GM19043 (cell line): ENCODE measurements around the gene KIAA1328.
A peak's percentile ranks its signal among the peaks of the same experiment; 100 is the strongest.
"Not testable (repeated sequence)": the region's sequence is repeated elsewhere in the genome, so short reads cannot be mapped to it uniquely, and the experiment has no call there.

Source experiments
- ATAC-seq: cut with Tn5 transposase; IDR thresholded peaks from one replicate; pipeline ENCODE4 v1.9.1; 2021; ENCODE audit warnings: low read depth; ENCODE audit not compliant: unreplicated experiment

The KIAA1328 gene

DNA sequence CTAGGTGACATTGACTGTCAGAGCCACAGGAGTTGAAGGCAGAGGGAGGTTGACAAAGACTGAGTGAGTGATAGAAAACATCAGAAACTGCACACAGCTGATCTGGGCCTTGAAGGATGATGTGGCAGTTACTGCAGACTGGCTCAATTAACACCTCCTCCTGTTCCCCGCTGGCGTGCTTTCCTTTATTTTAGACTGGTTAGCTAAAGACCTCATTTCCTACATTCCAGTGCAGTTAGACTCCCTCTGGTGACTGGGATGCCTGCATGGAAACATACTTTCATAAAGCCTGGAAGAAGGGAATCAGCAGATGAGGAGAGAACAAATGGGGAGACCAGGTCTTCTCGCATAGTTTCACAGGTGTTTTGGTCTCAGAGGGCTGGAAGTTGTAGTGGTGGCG is 7.2 kb upstream of the KIAA1328 start:
- no peak for ATAC-seq

DNA sequence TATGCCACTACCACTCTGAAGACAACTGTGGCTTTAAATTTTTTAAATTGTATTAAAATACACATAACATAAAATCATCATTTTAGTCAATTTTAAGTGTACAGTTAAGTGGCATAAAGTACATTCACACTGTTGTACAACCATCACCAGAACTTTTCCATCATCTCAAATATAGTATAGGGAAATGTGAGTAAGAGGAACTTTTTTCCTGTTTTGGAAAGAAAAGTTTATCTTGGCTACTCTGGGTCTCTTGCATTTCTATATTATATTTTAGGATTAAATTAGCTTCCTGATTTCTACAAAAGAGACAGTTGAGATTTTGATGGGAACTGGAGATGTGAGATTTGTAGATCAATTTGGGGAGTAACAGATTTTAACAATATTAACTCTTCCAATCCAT is 3.4 kb upstream of the KIAA1328 start:
- ATAC-seq = no peak

DNA sequence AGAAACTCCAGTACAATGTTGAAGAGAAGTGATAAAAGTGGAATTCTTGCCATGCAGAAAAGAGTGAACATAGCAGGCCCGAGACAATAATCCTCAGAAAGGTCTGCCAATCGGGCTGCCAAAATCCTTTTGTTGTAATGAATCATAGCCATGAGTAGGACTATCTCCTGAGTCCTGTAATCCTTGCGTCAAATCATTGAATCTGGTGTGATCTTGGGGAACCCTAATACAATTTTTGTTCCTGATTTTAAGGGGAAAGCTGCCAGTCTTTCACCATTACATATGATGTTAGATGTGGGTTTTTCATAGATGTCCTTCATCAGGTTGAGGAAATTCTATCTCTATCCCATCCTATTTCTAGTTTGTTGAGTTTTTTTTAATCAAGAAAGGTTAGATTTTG is 2.4 kb upstream of the KIAA1328 start:
- ATAC-seq = no peak

DNA sequence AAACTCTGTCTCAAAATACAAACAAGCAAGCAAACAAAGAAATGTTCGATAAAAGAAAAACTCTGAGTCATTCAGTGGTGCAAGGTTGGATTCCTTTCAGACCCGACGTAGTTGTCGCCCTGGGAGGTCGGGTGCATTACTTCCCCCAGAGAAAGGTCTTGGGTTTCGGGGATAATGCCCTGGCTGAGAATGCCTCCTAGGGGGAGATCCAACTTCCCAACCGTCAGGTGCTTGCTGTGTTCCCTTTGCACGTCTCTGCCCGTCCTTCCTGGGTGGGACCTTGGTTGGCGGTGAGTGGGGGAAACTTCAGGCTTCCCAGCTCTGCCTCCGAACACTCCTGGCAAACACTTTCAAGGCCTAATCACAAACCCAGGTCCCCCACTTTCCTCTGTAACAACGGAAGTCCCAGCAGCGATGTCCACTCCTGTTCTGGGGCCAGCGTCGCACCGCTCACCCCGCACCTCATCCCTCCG is 734 bp upstream of the KIAA1328 start:
- ATAC-seq = peak; percentile 0

DNA sequence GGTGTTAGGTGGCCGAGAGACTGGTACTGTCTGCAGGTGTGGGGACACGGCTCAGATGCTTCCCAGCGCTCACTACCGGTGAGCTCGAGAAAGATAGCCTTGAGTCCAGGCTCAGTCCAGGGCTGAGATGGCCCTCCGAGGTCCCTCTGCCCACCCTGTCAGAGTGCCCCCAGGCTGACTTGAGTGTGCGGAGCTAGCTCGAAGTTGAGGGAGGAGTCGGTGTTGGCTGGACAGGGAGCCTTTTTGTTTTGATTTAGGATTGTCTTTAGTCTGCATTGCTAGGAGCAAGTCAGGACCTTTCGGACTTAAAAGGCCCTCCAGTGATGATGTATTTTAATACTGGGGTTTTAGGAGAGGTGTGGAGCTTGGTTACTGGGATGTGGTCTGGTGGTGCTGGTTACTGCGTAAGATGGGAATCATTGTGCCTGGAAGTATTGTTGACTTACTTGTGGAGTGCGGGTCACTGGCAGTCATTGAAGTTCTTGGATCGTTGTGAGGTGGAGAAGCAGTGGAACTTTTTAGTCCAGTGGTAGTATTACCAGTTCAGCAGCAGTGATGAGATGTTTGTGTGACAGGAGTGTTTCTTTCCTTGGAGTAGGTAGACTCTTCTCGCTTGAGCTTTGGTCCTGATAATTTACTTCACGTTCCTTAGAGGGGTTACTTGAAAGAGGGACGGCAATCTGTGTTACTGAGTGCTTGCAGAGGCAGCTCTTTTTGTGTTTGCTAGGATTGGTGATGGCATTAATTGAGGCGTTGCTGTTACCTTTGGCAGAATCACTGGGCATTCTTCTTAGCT is 633 bp downstream of the KIAA1328 start:
- no peak for ATAC-seq

DNA sequence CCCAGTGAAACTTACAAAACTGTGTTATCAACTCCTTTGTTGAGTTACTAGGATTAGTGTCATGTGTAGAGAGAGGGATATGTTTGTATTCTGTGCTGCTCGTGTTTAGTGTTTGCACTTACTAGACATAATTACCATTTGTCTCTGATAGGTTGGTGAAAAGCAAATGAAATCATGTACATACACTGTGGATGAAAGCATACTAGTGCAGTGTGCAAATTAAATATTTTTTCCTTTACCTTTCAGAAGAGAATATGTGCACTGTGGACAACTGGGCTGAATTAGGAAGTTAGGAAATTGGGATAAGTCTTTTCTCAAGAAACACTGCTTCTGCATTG is 1.2 kb downstream of the KIAA1328 start:
- ATAC-seq = no peak

DNA sequence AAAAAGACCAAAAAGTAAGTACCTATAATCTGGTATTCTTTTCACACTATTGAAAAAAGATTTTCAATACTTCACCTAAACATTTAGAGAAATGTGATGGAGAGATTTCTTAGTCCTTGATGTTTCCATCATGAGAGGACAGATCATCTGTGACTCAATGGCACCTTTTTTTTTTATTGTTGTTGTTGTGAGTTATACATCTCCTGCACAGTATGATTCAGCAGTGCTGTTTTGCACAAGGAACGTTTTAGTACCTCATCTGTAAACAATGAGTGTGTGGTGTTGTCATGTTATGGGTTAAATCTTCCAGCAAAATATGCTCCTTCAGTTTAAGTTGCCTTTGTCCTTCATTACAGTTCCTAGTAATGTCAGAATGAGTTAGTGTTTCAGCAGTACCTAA is 2.2 kb downstream of the KIAA1328 start:
- no peak for ATAC-seq

DNA sequence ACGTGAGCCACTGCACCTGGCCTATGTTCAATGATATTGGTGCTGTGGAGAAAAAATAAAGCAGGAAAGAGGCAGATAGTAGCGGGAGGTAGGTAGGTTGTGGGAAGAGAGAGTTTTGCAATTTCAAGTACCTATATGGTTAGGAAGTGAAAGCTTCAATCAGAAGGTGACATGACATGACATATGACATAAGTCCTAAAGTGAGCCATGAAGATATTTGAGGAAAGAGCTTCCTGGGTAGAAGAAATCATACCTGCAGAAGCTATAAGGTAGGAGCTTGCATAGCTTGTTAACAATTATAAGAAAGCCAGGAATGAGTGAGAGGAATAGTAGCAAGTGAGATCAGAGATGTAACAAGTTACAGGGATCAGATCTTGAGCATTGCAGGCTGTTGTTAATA is 4.2 kb downstream of the KIAA1328 start:
- no peak for ATAC-seq

DNA sequence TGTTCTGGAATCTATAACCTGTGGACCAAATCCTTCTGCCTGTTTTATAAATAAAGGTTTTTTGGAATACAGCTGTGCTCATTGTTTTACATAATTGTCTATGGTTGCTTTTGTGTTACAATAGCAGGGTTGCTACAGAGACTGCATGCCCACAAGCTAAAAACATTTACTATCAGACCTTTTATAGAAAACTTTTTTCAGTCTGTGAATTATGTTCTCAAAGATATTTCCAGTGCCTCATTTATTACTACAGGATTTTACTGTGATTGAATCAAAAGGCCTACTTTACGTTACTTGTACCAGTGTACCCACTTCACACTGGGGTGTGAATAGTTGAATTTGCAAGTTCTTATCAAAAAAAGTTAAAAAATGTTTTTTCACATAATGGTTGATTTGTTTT is 7.0 kb downstream of the KIAA1328 start:
- no peak for ATAC-seq

DNA sequence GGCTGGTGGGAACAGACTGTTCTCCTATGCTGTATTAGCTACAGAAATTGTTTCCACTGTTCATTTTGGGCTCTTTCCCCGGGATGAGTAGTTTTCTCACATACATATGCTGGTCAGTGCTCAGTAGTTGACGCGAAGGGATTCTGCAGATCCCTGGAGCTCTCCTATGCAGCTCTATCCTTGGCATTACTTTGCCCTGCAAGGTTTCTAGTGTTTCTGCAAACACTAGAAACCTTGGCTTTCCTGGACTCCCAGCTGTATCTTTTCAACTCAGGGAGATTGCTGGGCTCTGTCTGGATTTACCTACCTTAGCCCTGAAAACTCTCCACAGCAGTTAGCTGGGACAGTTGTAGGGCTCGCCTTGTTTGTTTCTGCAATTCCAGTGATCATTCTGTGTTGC is 10.9 kb downstream of the KIAA1328 start:
- ATAC-seq = no peak

DNA sequence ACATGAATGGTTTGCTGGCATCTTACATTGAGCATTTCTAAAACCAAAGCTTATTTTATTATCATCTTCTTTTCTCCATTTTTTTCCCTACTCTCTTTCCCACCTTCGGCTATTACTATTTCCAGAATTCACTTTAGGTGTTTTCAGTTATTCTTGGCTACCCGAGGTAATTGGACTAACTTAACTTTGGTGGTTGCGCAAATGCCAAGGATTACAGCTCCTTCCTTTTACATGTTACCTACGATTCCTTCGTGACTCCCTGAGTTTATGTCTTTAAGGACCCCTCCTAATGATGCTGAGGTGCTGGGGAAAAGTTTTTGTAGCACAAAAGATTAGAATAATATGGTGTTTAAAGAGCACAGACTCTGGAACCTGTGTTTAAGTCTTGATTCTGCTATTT is 14.3 kb downstream of the KIAA1328 start:
- no peak for ATAC-seq

DNA sequence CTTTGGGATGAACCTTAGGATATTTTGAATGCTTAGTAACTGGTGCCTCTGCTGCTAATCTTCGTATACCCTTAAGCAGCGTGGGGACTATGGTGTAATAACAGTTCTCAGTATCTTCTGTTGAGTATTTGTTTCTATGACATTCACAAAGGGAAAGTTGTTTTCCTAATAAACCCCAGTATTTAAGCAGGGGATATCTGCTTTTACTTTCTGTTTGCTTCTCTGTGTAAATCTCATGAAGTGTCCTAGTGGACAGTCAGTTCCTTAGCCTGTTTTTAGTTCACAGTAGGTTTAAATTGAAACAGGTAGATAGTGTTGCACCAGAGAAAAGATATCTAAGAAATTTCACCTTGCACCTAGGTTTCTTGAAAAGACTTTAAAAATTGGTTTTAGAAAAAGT is 14.9 kb downstream of the KIAA1328 start:
- no peak for ATAC-seq

DNA sequence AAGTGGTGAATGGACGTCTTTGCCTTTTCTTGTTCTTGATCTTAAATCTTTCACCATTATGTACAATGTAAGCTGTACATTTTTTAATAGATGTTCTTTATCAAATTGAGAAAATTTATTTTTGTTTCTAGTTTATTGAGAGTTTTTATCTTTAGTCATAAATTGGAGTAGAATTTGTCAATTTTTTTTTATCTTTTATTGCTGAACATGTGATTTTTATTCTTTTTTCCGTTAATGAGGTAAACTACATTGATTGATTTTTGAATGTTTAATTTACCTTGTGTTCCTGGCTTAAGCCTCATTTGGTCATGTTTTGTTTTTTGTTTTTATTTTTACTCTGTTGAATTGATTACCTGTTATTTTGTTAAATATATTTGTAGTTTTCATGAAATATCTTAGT is 19.7 kb downstream of the KIAA1328 start:
- ATAC-seq = no peak

DNA sequence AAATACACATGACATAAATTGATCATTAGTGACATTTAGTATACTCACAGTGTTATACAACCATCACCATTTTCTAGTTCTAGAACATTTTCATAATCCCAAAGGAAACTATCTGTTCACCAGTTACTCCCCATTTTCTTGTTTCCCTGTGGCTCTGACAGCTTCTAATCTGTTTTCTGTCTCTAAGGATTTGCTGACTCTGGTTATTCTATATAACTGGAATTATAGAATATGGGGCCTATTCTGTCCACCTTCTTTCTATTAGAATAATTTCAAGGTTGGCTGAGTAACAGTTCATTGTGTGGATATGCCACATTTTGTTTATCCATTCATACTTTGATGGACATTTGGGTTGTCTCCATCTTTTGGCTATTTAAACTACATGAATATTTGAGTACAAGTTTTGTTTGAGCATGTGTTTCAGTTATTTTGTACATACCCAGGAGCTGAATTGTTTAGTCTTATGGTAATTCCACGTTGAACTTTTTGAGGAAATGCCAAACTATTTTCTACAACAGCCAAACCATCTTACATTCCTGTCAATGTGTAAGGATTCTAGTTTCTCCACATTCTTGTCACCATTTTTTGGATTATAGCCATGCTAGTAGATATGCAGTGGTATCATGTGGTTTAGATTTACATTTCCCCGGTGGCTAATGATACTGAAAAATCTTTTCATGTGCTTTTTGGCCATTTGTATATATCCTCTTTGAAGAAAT is 20.5 kb downstream of the KIAA1328 start:
- no peak for ATAC-seq

DNA sequence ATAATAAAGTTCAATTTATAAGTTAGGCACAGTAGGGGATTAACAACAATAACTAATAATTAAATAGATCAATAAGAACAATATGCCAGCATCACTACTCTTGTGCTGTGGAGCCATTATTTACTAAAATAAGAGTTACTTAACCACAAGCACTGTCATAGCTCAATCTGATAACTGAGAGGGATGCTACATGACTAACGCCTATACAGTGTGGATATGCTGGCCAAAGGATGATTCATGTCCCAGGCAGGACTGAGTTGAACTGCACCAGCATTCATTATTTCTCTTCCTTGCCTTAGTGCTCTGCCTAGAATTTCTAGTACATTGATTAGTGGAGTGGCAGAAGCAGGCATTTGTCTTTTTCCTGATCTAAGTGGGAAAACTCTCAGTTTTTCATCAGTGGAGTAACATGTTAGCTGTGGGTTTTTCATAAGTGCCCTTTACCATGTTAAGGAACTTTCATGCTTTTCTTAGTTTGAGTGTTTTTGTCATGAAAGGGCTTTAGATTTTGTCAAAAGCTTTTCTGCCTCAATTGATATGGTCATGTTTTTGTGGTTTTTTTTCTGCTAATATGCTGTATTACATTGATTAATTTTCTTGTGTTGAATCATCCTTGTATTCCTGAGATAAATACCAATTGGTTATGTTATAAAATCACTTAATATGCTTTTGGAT is 21.7 kb downstream of the KIAA1328 start:
- ATAC-seq = no peak

DNA sequence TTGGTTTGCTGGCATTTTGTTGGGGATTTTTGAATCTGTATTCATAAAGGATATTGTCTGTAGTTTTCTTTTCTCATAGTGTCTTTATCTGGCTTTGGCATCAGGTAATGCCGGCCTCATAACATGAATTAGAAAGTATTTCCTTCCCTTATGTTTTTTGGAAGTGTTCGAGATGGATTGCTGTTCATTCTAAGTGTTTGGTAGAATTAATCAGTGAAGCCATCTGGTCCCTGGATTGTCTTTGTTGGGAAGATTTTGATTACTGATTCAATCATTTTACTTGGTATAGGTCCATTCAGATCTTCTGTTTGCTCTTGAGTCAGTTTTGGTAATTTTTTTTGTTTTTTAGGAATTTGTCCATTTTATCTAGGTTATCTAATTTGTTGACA is 22.3 kb downstream of the KIAA1328 start:
- no peak for ATAC-seq

DNA sequence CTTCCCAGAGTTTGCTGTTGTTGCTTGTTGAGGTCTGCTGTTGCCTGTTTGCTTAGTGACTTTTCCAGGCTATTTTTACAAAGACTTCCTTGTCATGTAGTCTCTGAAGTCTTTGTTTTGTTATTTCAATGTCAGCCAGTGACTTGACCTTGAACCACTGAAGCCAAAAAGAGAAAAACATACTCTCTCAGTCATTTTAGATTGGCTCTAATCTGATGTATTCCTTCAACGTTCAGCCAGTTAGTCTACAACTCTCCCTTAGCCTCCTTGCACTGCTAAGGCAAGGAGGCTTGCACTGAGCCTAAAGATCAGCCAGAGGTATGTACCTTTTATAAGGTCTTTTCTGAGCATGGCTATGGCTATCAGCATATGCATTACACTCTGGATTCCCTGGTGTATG is 27.9 kb downstream of the KIAA1328 start:
- no peak for ATAC-seq

DNA sequence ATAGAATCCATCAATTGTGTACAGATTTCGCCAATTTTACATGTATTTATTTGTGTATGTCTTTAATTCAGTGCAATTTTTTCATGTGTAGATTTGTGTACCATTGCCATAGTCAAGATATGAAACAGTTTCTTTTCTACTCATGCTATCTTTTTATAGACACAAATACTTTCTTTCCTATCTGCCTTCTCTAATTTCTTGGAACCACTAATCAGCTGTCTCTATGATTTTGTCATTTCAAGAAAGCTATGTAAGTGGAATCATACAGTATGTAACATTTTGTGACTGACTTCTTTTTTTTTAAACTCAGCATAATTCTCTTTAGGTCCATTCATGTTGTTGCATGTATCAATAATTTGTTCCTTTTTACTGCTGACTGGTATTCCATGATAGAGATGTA is 33.3 kb downstream of the KIAA1328 start:
- no peak for ATAC-seq

DNA sequence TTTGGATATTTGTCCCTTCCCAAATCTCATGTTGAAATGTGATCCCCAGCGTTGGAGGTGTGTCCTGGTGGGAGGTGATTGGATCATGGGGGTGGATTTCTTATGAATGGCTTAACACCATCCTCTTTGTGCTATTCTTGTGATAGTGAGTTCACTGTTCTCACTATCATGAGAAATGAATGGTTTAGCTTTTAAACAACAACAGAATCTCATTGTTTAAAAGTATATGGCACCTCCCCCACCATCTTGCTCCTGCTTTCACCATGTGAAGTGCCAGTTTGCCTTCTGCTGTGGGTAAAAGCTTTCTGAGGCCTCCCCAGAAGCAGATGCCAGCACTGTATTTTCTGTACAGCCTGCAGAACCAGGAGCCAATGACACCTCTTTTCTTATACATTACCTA is 38.1 kb downstream of the KIAA1328 start:
- no peak for ATAC-seq

DNA sequence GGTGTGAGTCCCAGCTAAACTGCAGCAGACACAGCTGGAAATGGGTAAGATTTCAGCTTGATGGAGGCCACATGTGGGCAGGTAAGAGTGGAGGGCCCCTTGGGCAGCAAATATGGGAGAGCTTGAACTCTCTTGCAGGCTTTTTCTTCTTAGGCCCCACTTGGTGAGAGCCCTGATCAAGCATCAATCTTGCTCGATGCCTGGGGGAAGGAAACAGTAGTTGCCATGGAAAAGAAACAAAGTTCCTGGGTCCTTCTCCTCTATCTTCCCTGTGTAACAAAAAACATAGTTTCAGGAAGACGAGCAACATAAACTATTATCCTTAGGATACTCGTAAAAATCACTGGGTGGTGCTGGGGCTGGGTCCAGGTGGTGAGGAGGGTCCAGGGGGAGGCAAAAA is 42.9 kb downstream of the KIAA1328 start:
- no peak for ATAC-seq

DNA sequence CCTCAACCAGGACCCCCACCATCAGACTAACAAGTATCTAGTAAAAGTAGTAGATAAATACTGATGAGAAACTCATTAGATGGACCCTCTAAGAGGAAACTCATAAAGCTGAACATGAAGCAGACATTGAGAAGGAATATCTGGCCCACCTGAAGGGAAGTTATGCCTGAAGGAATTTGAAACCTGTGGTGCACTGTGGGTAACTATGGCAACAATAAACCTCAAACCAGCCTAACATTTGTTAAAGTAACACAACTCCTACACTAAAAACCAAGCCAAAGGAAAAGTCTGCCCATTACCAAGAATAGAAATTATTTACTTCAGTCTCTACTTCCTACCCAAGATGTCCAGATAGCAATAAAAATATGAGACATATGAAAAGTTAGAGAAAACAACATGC is 43.4 kb downstream of the KIAA1328 start:
- ATAC-seq = no peak

DNA sequence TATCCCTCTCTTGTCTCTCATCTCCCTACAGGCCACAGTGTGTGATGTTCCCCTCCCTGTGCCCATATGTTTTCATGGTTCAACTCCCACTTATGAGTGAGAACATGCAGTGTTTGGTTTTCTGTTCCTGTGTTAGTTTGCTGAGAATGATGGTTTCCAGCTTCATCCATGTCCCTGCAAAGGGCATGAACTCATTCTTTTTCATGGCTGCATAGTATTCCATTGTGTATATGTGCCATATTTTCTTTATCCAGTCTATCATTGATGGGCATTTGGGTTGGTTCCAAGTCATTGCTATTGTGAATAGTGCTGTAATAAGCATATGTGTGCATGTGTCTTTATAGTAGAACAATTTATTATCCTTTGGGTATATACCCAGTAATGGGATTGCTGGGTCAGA is 44.9 kb downstream of the KIAA1328 start:
- ATAC-seq = not testable (repeated sequence)
